DOHH2 (cell line): ENCODE data around the gene RRP8.

Experiments used
- CTCF ChIP-seq: fragments of 200-600 bp; sonication (generic); IDR thresholded peaks from one replicate; pipeline ENCODE4 v1.5.1; 2014; ENCODE audit warnings: antibody characterized with exemption, mild to moderate bottlenecking, low read depth, low read length; ENCODE audit not compliant: poor library complexity, severe bottlenecking
- EZH2phosphoT487 ChIP-seq: fragments of 200-600 bp; sonication (generic); IDR thresholded peaks from 2 replicates; pipeline ENCODE4 v1.6.1; 2017; ENCODE audit warnings: borderline replicate concordance, mild to moderate bottlenecking, antibody characterized with exemption, low read length, moderate library complexity, mixed read lengths

GRCh38 chr11:6614446-6614845, 11.0 kb upstream of the RRP8 start:
- TF ChIP-seq CTCF: no peak
- no peak for TF ChIP-seq EZH2phosphoT487
